Hematopoietic multipotent progenitor cell treated with erythropoietin and hydrocortisone succinate and interleukin-3 and kit ligand, for 15 days (in vitro differentiated cells): ENCODE measurements around the gene TMX1.
"Not testable (repeated sequence)": the region's sequence is repeated elsewhere in the genome, so short reads cannot be mapped to it uniquely, and the experiment has no call there.

Experiments
- DNase-seq: peaks from one replicate; pipeline ENCODE4 v3.0.0-alpha.2; 2015; ENCODE audit warnings: low spot score

The TMX1 gene, protein sequence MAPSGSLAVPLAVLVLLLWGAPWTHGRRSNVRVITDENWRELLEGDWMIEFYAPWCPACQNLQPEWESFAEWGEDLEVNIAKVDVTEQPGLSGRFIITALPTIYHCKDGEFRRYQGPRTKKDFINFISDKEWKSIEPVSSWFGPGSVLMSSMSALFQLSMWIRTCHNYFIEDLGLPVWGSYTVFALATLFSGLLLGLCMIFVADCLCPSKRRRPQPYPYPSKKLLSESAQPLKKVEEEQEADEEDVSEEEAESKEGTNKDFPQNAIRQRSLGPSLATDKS

DNA sequence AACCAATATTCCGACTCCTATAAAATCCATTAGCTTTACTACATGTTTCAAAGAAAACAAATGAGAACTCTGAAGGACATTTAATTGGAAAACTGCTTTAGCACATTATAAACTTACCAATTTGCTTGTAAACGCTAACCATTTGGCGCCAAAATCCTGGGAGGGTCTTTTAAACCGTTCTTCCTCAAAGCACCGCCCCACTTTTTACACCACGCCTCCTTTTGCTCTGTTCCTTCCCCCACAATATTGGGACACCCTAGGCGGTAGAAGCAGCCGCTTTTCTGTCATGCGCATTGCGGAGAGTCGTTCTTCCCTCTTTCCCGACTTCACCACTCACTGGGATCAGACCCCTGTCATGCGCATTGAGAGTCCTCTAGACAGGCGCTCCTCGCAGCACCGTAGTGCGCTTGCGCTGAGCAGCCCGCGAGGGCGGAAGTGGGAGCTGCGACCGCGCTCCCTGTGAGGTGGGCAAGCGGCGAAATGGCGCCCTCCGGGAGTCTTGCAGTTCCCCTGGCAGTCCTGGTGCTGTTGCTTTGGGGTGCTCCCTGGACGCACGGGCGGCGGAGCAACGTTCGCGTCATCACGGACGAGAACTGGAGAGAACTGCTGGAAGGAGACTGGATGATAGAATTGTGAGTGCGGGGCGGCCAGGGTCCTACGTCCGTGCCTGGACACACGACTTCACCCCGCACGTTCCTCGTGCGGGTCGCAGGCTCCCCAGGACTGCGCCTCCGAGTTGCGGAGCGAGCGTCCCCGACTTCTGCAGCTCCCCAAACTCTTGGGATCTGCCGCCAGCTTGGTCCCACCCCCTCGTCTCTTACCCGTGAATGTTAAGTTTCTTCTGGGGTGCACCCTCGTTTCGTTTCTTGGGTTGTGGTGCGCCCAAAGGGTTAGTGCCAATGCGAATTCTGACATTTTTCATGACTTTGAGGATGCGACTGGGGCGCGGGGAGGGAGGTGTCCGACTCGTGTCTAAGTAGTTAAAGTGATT, at the start of gene TMX1:
Gene TMX1 (plus strand): TSS at position 435 of the 991 bp plus-strand sequence. CDS start 46 bp downstream, at position 481.
- DNase-seq: peak; percentile 86

DNA sequence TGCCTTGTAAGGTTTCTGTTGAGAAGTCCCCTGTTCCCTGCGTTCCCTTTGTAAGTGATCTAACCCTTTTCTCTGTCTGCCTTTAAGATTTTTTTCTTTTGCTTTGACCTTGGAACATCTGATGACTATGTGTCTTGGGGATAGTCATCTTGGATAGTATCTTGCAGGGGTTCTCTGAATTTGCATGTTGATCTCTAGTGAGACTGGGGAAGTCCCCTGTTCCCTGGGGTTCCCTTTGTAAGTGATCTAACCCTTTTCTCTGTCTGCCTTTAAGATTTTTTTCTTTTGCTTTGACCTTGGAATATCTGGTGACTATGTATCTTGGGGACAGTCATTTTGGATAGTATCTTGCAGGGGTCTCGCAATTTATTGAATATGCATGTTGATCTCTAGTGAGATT, 38.2 kb upstream of the TMX1 start:
- DNase-seq: no peak

- DNase-seq: no peak
These were observed 37.0 kb upstream of the TMX1 start for GRCh38 chr14:51202914-51203665.

GRCh38 chr14:51203881-51204280, 36.2 kb upstream of the TMX1 start:
- no peak for DNase-seq

DNA sequence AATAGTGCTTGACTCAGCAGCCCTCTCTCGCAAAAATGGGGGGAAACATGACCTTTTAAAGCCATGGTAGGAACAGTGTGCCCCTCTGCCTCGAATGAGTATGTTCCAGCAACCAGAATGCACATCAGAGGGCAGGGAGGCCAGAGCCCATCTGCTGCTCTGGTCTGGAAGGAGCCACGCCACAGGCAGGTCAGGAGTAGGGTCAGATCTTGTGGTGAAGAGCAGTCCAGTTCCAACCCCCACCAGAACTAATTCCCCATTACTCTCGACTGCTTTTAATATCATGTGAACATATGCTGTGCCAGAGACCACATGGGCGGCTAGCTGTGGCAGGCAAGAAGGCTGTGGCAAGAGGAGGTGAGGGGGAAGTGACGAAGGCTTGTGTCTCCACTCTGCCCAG, 34.6 kb upstream of the TMX1 start:
- DNase-seq: no peak

GRCh38 chr14:51206462-51206861, 33.6 kb upstream of the TMX1 start:
- DNase-seq: no peak

- DNase-seq: no peak
These were observed 32.4 kb upstream of the TMX1 start for GRCh38 chr14:51207621-51208020.

GRCh38 chr14:51208982-51209381, 31.1 kb upstream of the TMX1 start:
- DNase-seq: no peak

DNA sequence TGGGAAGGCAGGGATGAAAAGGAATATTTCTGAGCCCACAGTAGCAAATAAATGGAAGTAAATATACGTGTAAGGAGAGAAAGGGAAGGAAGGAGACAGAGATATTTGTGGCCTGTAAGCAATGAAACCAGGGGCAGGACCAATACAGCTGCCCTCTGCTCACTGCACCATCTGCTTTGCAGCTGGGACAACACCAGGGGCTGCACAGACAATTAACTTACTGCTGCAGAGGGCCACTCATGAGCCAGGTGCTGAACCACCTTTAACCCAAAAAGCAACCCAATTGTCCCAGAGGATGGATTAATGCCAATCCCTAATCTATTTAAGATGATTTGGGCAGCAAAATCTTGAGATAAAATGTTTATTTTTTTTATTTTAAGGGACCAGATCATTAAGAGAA, 30.6 kb upstream of the TMX1 start:
- no peak for DNase-seq

GRCh38 chr14:51210594-51210993, 29.5 kb upstream of the TMX1 start:
- no peak for DNase-seq

- DNase-seq: no peak
These were observed 28.9 kb upstream of the TMX1 start for GRCh38 chr14:51211149-51211548.

GRCh38 chr14:51216602-51217001, 23.4 kb upstream of the TMX1 start:
- DNase-seq: no peak

GRCh38 chr14:51219473-51220448, 20.3 kb upstream of the TMX1 start:
- DNase-seq: no peak

- DNase-seq: not testable (repeated sequence)
These were observed 16.6 kb upstream of the TMX1 start for GRCh38 chr14:51223463-51223862.

DNA sequence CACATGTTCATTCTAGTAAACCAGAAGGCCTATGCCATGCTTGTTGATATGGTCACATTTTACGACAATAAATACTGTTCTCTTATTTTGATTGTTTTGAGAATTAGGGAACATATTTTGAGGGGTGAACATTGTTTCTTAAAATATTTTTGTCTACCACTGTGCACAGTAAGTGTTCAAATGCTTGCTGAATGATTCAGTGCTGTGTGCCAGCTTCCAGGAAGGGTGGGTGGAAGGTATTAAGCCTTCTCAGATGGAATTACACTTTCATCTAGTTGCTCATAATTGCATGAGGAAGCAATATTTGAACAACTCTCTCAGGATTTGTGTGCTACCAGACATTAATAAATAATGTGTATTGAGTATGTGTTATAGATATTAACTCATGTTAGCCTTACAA, 15.5 kb upstream of the TMX1 start:
- no peak for DNase-seq

GRCh38 chr14:51225751-51226150, 14.3 kb upstream of the TMX1 start:
- DNase-seq: no peak

GRCh38 chr14:51228391-51228790, 11.7 kb upstream of the TMX1 start:
- DNase-seq: no peak

- no peak for DNase-seq
These were observed 11.2 kb upstream of the TMX1 start for GRCh38 chr14:51228890-51229289.

- no peak for DNase-seq
These were observed 3.7 kb upstream of the TMX1 start for GRCh38 chr14:51236314-51236713.

DNA sequence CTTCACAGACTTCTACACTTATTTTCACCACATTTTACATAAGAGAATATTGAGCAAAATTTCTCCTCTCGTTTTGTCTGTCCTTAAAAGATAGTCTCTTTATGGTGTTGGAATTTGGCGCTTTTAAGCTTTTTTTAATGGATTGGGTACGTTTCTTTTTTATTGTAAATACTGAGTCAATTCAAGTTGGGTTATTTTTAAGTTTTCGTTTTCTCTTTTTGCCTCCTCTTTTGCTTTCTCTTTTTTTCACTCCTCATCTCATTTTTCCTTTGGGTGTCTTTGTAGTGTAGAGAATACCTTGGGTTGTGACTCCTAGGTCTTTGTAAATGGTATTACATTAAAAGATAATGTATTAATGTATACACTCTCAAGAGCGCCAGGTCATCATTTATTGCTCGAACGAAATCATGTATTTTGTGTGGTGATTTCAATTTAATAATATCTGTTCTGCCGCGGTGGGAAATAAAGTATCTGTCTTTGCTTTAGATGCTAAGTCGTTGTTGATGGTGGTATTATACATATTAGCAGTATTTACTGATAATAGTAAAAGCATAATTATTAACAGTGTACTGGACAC, 845 bp downstream of the TMX1 start:
- no peak for DNase-seq
